Amniotic stem cell (primary cell): ENCODE results near the gene OR56A1.
"Not testable (repeated sequence)": the region's sequence is repeated elsewhere in the genome, so short reads cannot be mapped to it uniquely, and the experiment has no call there.

ENCODE experiments used
- DNase-seq: peaks from one replicate; lab custom pipeline; 2025; lab: John Stamatoyannopoulos, UW

OR56A1 gene, protein sequence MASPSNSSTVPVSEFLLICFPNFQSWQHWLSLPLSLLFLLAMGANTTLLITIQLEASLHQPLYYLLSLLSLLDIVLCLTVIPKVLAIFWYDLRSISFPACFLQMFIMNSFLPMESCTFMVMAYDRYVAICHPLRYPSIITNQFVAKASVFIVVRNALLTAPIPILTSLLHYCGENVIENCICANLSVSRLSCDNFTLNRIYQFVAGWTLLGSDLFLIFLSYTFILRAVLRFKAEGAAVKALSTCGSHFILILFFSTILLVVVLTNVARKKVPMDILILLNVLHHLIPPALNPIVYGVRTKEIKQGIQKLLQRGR

DNA sequence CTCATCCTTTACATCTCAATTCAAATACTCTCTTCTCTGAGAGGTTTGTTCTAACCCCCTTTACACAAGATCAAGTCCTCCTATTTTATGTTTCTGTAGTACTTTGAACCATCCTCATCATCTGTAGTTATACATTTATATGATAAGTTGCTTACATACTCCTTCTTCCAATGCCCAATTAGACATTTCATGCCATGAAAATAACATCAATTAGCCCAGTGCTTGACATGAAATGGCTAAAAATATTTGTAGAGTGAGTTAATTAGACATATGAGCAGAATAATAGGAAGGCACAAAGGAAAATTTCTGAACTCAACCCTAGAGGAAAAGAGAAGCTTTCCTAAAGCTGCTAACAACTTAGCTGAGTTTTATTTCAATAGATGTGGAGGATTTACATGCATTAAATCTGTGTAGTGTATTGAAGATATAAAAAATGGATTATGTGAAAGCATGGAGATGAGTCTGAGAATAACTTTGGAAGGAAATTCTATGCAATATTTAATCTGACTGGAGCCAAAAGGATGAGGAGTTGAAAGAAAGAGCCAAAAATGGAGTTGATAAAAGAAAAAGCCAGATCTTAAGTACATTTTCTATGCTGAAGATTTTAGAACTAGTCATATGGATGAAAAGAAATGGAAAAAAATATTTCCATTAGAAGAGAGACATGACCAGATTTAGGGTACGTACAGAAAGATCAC lies at the start of gene OR56A1:
Gene OR56A1 (minus strand): TSS at position 51 of the 698 bp plus-strand sequence. CDS start 3,066 bp downstream, outside the sequence.
- DNase-seq, result no peak

- DNase-seq, result no peak
Observed at GRCh38 chr11:6079463-6079862, 48.9 kb upstream of the OR56A1 start.

DNA sequence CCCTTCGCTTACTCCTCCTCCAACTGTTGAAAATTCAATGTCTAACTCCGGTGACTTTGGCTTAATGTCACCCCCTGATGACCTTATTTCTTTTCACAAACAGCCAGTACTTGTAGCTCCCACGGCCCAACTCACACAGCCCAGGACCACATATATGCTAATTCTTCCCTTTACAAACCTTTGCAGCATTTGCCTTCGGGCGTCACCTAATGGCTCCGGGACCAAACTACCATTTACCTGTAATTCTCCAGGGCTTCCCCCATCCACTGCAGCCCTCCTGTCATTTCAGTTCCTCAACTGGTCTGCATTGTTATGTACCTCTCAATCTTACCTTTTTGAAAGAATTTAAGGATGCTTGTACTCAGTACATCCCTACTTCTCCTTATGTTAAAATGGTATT lies 47.2 kb upstream of the OR56A1 start:
- DNase-seq, result no peak

DNA sequence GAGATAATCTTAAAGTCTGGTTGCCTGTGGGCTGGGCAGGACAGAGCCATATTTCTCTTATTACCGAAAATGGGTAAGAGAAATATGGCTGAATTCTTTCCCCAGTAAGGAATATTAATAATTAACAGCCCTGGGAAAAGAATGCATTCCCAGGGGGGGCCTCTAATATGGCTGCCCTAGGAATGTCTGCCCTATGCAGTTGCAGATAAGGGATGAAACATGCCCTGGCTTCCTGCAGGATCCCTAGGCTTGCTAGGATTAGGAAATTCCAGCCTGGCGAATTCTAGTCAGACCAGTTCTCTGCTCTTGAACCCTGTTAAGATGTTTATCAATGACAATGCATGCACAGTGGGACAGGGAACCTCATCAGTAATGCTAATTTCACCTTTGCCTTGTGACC lies 45.9 kb upstream of the OR56A1 start:
- not testable (repeated sequence) for DNase-seq

- no peak for DNase-seq
Observed at GRCh38 chr11:6067502-6067901, 36.9 kb upstream of the OR56A1 start.

GRCh38 chr11:6062691-6063358 lies 32.3 kb upstream of the OR56A1 start:
- no peak for DNase-seq

- DNase-seq, result no peak
Observed at GRCh38 chr11:6061475-6061874, 30.9 kb upstream of the OR56A1 start.

- no peak for DNase-seq
Observed at GRCh38 chr11:6057452-6057851, 26.9 kb upstream of the OR56A1 start.

GRCh38 chr11:6055569-6055968 lies 25.0 kb upstream of the OR56A1 start:
- no peak for DNase-seq

GRCh38 chr11:6052374-6052773 lies 21.8 kb upstream of the OR56A1 start:
- no peak for DNase-seq

DNA sequence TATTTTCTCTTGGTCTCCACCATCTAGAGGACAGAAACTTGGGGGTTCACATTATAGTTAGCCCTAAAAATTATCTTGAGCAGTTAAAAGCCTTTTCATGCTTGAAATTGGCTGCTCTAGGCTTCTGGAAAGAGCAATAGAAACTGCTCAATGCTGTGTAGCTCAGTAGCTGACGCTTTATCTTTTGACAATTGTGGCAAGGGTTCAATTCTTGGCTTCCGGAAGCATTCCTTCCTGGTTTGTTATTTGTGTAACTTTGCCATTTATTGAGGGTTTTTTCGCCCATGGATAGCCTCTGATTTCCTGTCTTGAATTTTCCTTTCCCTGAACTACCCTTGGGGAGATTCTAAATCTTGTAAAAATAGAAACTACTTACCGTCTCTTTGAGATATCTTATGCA lies 10.3 kb upstream of the OR56A1 start:
- no peak for DNase-seq

DNA sequence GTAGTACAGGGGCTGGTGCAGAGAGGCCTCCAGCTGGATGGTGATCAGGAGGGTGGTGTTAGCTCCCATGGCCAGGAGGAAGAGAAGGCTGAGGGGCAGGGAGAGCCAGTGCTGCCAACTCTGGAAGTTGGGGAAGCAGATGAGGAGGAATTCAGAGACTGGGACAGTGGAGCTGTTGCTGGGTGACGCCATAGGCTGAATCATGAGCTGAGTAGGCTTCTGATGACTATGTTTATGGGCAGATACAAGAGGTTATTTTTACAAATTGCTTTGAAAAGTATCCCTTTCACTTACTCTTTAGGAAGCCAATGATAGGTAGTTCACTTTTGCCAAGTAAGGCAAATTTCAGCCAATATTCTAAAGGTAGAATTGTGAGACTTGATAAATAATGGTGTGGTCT lies 3.1 kb downstream of the OR56A1 start:
- no peak for DNase-seq

DNA sequence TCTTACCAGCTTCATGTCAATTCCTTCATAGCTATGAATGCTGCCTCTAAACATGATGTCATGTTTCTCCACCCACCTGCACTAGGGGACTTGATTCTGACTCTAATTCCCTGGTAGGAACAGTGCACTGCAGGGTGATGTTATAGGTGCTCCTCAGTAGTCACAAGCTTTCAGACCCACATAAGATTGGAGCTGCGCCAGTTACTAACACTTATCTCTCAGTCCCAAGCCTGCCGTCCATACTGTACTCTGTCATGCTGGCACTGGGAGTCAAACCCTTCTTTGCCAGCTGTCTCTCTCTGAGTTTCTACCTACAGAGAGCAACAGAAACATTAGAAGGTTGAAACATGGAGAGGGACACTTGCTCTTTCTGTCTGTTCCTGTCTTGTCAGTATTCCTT lies 5.5 kb downstream of the OR56A1 start:
- DNase-seq, result no peak

- DNase-seq, result no peak
Observed at GRCh38 chr11:6022956-6023355, 7.6 kb downstream of the OR56A1 start.

- no peak for DNase-seq
Observed at GRCh38 chr11:6013042-6013441, 17.5 kb downstream of the OR56A1 start.

GRCh38 chr11:6012035-6012668 lies 18.4 kb downstream of the OR56A1 start:
- no peak for DNase-seq

- no peak for DNase-seq
Observed at GRCh38 chr11:6006846-6007245, 23.7 kb downstream of the OR56A1 start, which contains the start of gene OR56A4. TSS of gene OR56A4 (minus strand) at chr11:6006946. CDS start at chr11:6002992, 3,954 bp downstream.

DNA sequence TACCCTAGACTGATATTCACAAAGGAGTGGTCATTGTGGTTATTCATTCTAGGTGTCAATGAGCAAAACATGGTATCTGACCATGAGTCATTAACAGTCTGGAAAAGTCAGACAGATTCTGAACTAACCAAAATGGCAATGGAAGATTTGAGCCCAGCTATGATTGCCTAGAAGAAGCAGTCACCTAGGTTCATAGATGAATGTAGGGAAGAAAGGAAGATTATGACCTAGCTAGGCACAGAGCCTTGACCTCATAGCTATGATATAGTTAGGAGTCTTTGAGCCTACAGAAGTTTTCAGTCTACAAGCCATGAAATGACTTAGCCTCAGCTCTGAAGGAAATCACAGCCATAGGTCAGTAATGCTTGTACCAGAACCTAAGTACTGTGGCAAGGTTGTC lies 24.2 kb downstream of the OR56A1 start:
- no peak for DNase-seq

- DNase-seq, result no peak
Observed at GRCh38 chr11:6002202-6002699, 28.3 kb downstream of the OR56A1 start.

GRCh38 chr11:5994791-5995190 lies 35.8 kb downstream of the OR56A1 start:
- no peak for DNase-seq

- DNase-seq, result no peak
Observed at GRCh38 chr11:5992604-5993251, 37.8 kb downstream of the OR56A1 start.

GRCh38 chr11:5992150-5992549 lies 38.4 kb downstream of the OR56A1 start:
- no peak for DNase-seq
